Right hindlimb (tissue), 1 donor: ENCODE results near the gene PCNX1.
"Not testable (repeated sequence)": the region's sequence is repeated elsewhere in the genome, so short reads cannot be mapped to it uniquely, and the experiment has no call there.

Experiments
- DNase-seq: peaks from one replicate; pipeline ENCODE4 v3.0.0-alpha.2; 2018

The PCNX1 gene

DNA sequence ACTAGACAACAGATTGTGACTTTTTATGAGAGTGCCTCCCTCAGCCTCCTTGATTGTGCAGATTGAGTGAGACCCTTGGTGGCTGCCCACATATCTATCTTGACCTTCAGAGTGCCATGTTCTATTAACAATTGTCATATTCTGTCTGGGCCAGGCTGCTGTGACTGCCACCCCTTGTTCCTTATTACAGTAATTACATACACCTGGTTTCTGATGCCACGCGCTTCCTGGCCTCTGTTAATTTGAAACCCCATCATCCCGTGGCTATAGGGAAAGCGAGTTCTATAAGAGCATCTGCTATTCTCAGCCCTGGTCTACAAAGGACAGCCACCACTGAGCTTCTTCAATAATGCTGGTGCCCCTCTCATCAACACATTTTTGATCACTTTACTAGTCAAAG, 228.7 kb downstream of the PCNX1 start:
- DNase-seq: no peak

GRCh38 chr14:71136386-71137060, 229.3 kb downstream of the PCNX1 start:
- no peak for DNase-seq

GRCh38 chr14:71137536-71138447, 230.5 kb downstream of the PCNX1 start:
- no peak for DNase-seq

GRCh38 chr14:71138448-71139293, 231.4 kb downstream of the PCNX1 start:
- peak; percentile 51 for DNase-seq

GRCh38 chr14:71139294-71139946, 232.2 kb downstream of the PCNX1 start:
- DNase-seq: no peak

GRCh38 chr14:71140157-71140556, 232.9 kb downstream of the PCNX1 start:
- DNase-seq: no peak

GRCh38 chr14:71141701-71142374, 234.6 kb downstream of the PCNX1 start:
- no peak for DNase-seq

GRCh38 chr14:71142375-71143038, 235.2 kb downstream of the PCNX1 start:
- DNase-seq: no peak

DNA sequence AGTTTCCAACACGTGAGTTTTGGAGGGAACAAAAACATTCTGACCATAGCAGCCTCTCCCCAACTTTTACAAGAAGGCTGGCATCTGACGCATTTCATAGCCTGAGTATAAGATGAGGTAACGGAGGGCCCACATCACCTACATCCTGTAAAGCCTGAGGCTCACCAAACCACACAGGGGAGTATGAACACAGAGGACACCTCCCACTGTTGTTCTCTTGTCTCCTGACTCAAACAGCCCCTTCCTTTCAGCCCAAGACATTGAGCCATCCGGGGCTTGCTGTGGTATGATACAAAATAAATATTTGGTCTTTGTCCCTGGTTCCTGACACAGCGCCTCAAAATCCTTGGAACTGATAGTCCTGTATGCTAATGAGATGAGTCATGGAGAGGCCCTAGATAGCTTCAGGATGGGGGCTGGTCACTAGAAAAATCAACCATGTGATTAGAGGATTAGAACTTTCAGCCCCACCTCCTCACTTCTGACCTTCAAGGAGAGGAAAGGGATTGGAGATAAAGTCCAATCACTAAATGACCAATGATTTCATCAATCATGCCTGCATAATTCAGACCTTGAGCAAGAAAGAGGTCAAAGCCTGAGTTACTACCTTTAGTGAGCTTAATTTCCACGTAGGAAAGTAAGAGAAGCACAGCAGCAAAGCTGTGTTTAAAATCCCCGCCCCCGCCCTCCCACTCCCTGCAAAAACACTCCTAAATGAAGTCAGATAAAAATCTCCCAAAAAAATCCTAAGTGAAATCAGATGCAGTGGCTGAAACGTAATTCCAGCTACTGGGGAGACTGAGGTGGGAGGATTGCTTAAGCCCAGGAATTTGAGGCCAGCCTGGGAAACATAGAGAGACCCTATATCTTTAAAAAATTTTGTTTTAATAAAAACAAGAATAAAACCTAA, 236.4 kb downstream of the PCNX1 start:
- no peak for DNase-seq

- not testable (repeated sequence) for DNase-seq
Measured at GRCh38 chr14:71147335-71147734, 240.1 kb downstream of the PCNX1 start.

DNA sequence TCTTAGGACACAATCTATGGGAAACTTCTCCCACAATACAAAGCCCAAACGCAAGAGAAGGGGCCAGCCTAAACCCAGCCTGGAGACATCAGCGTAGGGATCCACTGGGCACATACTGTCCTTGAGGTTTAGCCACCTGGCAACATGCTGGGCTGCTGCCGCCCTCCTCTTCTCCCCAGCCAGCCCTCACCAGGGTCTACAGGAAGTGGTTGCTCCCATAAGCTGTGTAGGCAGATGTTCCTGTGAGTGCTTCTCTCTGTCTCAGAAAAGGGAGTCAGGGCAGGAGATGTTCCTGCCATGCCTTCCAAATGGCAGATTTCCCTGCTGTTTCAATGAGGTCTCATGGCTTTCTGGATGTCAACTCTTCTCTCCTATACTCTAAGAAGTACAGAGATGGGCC, 241.4 kb downstream of the PCNX1 start:
- no peak for DNase-seq

DNA sequence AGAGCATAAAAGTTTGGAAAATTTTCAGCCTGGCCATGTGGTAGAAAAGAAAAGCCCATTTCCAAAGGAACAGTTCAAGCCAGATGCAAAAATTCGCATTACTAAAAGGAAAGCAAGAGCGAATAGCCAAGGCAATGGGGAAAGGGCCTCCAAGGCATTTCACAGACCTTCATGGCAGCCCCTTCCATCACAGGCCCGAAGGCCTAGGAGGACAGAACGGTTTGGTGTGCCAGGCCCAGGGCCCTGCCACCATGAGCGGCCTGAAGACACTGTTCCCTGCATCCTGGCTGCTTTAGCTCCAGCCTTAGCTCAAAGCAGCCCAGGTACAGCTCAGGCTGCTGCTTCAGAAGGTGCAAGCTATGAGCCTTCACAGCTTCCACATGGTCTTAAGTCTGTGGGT, 243.5 kb downstream of the PCNX1 start:
- no peak for DNase-seq

DNA sequence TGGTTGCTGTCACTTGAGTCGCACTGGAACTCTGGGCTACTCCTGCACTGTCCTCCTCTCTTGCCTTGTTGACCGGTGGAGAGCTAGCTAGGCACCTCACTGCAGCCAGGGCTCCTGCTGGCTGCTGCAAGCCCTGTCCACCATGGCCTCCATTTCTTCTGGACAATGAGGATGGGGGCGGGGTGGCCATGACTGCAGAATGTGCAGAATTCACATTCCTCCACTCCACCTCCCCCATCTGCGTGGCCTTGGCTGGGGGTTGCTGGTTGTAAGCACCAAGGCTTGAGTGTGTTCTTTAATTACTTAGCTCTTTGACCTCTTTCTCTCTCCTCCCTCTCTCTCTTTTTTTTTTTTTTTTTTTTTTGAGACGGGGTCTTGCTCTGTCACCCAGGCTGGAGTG, 248.5 kb downstream of the PCNX1 start:
- no peak for DNase-seq

- DNase-seq: no peak
Measured at GRCh38 chr14:71163050-71163841, 256.0 kb downstream of the PCNX1 start.

- no peak for DNase-seq
Measured at GRCh38 chr14:71163842-71164629, 256.8 kb downstream of the PCNX1 start.
